ENCODE data around the gene RNF186.

The RNF186 gene

GRCh38 chr1:19814244-19814661, 830 bp downstream of the RNF186 start:
- no peak for TF ChIP-seq POLR2A (IDR thresholded peaks at IDR 0.05; ENCODE audit: low read depth, low read length)
- no peak for DNase-seq (ENCODE audit: insufficient read length, low spot score)
- FAIRE-seq = no peak

GRCh38 chr1:19813643-19813960, 1.5 kb downstream of the RNF186 start:
- DNase-seq (ENCODE audit: insufficient read length, low spot score) = no peak
- TF ChIP-seq POLR2A (IDR thresholded peaks at IDR 0.05; ENCODE audit: low read depth, low read length) = no peak

GRCh38 chr1:19812875-19813642, 2.0 kb downstream of the RNF186 start:
- no peak for DNase-seq (ENCODE audit: insufficient read length, low spot score)

More at GRCh38 chr1:19813643-19813960, 1.5 kb downstream of the RNF186 start:
- no peak for FAIRE-seq

GRCh38 chr1:19811206-19811851, 3.8 kb downstream of the RNF186 start:
- FAIRE-seq = no peak
- peak; percentile 34 for DNase-seq (ENCODE audit: insufficient read length, low spot score)
- TF ChIP-seq POLR2A (IDR thresholded peaks at IDR 0.05; ENCODE audit: low read depth, low read length) = no peak

More at GRCh38 chr1:19812875-19813642, 2.0 kb downstream of the RNF186 start:
- TF ChIP-seq POLR2A (IDR thresholded peaks at IDR 0.05; ENCODE audit: low read depth, low read length) = no peak
- FAIRE-seq = no peak

- FAIRE-seq (no peak), DNase-seq (ENCODE audit: insufficient read length, low spot score) (no peak)
- no peak for TF ChIP-seq POLR2A (IDR thresholded peaks at IDR 0.05; ENCODE audit: low read depth, low read length)
These were observed 5.9 kb downstream of the RNF186 start for GRCh38 chr1:19809044-19809750.

GRCh38 chr1:19808351-19808750, 6.7 kb downstream of the RNF186 start:
- FAIRE-seq (no peak), DNase-seq (ENCODE audit: insufficient read length, low spot score) (no peak)
- no peak for TF ChIP-seq POLR2A (IDR thresholded peaks at IDR 0.05; ENCODE audit: low read depth, low read length)

- DNase-seq (ENCODE audit: insufficient read length, low spot score) (no peak), FAIRE-seq (no peak)
- TF ChIP-seq POLR2A (IDR thresholded peaks at IDR 0.05; ENCODE audit: low read depth, low read length) = no peak
These were observed 10.2 kb downstream of the RNF186 start for GRCh38 chr1:19804831-19805251.

- FAIRE-seq (no peak), DNase-seq (ENCODE audit: insufficient read length, low spot score) (no peak)
- no peak for TF ChIP-seq POLR2A (IDR thresholded peaks at IDR 0.05; ENCODE audit: low read depth, low read length)
These were observed 12.8 kb downstream of the RNF186 start for GRCh38 chr1:19802269-19802668.

GRCh38 chr1:19800076-19800804, 14.8 kb downstream of the RNF186 start:
- FAIRE-seq = no peak

GRCh38 chr1:19799230-19800075, 15.6 kb downstream of the RNF186 start, which contains the start of gene TMCO4:
TMCO4 (minus strand) TSS chr1:19799916; CDS start chr1:19780758, 19,158 bp downstream.
- peak; percentile 42 for DNase-seq (ENCODE audit: insufficient read length, low spot score)
- no peak; the same call in 1 of the 2 replicates for TF ChIP-seq POLR2A (IDR thresholded peaks at IDR 0.05; ENCODE audit: low read depth, low read length)
- FAIRE-seq = no peak

More at GRCh38 chr1:19800076-19800804, 14.8 kb downstream of the RNF186 start:
- no peak for TF ChIP-seq POLR2A (IDR thresholded peaks at IDR 0.05; ENCODE audit: low read depth, low read length)
- peak; percentile 41 for DNase-seq (ENCODE audit: insufficient read length, low spot score)

- FAIRE-seq (no peak), DNase-seq (ENCODE audit: insufficient read length, low spot score) (no peak)
- no peak for TF ChIP-seq POLR2A (IDR thresholded peaks at IDR 0.05; ENCODE audit: low read depth, low read length)
These were observed 16.4 kb downstream of the RNF186 start for GRCh38 chr1:19798486-19799229.

- DNase-seq (ENCODE audit: insufficient read length, low spot score) (no peak), FAIRE-seq (no peak)
These were observed 17.3 kb downstream of the RNF186 start for GRCh38 chr1:19797827-19798226.

More at GRCh38 chr1:19797827-19798226, 17.3 kb downstream of the RNF186 start:
- TF ChIP-seq POLR2A (IDR thresholded peaks at IDR 0.05; ENCODE audit: low read depth, low read length) = no peak
